Measurements from ENCODE around the gene MRPS14.
A peak's percentile ranks its signal among the peaks of the same experiment; 100 is the strongest.

MRPS14 gene

DNA sequence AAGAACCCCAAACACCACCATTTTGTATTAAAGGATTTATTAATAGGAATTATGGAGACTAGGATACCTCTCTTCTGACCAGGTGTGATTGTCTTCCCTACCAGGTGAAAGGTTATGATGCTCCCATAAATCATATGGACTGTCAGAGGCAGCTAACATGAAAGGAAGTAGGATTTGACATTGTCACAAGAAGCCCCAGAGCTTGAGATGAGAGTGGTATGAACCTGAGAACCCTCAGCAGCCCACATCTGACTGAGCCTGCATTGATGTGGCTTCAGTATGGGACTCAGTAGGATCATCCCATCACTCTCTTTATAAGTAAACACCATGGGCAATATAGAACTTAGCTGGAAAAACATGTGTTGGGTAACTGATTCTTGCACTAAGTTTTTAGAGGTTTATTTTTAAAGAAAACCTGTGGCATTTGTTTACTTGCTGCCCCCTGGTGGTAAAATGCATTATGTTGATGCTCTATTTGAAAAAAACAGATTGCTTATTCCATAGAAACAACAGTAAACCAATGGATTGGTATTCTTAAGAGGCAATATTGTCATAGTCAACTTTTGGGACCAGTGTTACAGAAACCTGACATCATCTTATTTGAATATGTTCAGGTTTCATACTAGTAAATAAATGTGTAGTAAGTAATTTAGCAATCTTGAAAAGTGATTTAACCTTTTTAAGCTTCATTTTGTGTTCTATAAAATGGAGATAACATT lies 40.1 kb downstream of the MRPS14 start:
- DNase-seq: peak; percentile 74

DNA sequence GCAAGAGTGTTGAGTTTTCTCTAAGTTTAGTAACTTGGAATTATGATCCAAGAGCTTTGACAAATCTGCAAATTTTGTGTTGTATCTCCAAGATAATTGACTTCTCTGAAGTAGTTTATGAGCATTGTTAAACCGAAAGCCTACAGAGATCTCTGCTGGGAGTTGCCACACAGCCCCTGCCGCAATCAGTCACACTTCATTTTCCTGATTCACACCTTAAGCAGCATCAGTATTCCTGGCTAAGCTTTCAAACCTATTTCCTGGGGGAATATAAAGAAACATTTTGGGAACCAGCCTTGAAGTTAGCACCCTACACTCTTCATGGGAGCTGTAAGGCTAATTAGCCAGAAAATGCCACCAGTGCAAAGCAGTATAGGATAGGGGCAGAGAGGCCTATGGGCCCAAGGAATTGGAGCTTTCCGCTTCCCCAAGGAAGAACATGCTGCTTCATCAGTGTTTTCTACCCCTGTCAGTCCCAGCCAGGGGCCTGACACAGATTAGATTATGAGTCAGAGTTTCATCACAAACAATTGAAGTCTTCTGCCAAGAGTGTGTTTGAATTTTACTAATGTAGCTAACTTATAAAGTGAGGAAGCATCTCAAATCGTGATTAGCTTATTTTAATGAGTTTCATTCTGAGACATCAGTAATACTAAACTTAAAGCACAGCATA lies 46.7 kb downstream of the MRPS14 start:
- DNase-seq: no peak

DNA sequence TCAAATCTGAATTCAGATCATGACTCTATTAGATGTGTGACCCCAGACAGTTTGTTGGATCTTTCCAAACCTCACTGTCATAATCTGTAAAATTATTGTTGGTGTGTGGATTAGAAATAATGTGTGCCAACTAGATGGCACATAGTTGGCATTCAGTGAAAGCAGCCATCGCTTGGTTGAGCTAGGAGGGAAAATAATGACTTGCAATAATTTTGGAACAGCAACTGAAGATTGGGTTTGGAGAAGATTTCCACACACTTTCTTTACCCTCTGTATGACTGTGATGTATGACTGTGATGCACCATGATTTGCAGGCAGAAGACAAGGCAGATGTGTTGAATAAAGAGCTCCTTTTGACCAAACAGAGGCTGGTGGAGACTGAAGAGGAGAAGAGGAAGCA lies 47.5 kb downstream of the MRPS14 start:
- DNase-seq: no peak

DNA sequence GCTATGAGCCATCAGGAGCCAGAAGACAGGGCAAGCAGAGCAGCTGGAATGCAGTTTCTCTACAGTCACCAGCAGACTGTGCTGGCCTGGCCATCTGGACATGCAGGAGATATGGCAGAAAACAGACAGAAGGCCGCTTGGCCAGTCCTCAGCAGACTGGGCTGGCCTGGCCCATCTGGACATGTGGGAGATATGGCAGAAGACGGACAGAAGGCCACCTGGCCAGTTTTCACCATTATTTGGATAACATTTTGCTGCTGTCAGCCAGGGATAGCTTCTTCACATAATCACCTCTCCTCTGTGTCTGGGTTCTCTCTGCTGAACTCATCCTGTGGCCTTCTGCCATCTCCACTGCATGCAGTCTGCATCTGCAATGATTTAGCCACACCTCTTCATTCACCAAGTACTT lies 48.5 kb downstream of the MRPS14 start:
- no peak for DNase-seq

DNA sequence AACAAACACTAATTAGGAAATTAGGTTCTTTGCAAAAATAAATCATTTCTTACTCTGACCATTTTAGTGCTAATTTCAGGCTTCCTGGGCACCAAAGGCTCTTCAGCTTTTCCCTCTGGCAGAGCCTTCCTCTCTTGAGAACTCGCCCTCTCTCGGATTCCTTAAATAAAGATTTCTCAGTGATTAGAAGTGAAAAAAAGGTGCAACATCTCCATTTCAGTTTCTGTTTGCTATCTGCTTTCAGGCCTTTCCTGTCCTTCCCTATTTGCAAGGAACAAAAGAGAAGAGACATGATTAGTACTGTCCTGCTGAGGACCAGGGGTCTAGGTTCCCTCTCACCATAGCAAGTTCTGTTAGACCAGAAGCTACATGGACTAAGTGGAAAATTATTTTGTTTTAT lies 51.3 kb downstream of the MRPS14 start:
- DNase-seq: no peak

DNA sequence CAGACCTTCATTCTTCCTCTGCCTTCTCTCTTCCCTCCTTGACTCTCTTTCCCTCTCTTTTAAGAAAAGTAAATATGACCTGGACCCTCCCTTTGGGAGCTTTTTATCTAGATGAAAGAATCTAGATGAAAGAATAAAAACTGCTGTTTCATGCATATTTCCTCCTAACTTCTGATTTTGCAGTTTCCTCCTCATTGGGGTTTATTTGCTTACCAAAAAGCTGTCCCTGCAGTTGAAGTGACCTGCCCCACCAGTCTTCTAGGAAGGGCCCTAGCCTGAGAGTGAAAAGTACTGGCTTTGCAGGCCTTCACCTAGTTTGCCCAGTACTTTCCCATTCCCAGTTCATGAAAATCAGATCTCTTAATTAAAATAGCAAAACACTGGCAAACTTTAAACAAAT lies 51.8 kb downstream of the MRPS14 start:
- DNase-seq: no peak

DNA sequence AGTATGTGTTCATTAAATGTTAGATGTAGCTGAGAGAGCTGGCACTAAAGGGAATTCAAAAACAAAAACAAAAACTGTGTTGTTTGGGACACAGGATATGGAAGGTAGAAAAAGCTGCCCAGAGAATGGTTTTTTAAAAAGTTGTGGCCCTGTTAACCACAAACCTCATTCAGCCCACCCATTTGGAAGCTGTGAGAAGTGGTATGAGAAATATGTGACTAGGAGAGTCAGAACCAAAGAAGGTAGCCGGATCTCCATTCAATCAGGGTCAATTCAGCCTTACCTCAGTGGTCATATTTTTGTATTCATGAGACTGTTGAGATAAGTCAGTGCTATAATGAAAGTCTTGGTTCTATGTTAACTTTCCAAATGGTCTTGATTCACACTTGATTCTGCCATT lies 53.2 kb downstream of the MRPS14 start:
- peak; percentile 37 for DNase-seq

DNA sequence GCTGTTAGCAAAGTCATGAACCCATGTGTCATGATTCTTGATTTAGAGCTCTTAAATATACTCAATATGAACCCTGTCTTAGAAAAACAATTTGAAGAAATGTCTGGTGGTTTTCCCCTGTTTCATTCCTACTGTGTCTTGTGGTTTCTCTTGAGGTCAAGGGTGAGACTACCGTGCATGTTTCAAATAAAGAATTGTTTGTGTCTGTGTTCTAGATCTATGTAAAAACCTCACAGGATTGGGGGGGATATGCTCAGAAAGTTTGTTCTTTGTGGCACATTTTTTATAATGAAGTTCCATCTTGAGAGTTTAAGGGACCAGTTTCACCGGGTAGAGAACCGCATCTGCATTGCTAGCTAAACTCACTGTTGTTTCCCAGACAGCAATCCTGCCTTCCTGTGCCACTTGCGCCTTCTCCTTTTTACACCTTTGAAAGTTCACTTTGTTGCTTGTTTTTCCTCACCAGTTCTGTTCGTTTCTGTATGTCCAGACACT lies 54.4 kb downstream of the MRPS14 start:
- peak; percentile 82 for DNase-seq

DNA sequence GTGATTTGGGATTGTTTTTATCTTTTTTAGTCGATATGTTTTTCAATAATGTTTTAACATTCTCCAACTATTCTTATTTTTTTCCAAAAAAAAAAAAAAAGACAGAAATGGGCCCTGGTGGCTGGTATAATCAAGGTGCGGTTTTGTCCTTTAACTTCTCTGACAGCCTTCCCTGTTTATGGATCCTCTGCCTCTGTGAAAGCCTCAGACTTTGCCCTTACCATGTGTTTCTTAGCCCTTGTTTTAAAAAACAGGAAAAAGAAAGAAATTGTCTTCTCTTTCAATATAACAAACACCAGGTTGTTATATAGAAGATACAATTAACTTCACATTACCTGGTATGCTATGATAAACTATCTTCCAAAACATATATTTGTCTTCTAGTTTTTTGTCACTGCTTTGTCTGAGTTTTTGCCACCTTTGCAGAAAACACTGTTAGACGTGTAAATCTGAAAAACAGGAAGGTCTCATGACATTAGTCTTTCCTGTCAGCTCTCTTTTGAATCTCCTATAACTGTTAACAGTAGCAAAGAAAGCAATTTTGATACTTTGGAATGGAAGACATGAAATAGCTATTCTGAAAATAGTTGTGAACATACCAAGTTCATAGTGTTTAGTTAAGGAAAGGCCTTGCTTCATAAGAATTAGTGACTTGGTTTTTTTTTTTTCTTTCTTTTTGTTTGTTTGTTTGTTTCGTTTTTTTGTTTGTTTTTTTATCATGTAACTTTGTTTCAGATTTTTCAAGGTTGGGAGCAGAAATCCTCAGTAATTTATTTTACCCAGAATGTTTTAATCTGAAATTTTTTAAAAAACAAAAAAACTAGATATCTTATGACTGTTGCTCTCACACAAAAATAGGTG lies 55.1 kb downstream of the MRPS14 start:
- DNase-seq: peak; percentile 63

DNA sequence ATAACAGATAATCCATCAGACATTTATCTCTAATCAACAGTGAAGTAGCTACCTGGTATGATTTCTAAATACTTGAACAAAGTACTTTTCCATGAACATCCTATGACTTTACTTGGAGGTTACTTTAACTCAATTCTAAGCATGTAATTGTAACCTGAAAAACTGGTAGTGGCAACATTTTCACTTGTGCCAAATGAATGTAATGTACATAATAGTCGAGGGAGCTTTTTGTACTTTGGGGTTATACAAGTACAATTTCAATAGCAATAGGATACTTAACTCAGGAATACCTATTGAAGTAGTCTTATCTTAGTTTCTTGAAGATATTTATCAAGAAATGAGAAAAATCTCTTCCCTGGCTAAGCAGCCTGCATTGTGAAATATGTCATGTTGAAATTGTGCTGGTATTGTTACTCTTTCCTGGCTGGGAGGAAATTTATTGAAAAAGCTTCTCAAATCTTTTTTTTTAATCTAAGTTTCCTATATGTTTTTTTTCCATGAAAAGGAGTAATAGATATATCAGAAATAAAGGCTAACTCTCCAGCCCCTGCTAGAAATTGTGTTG lies 57.1 kb downstream of the MRPS14 start:
- DNase-seq: no peak

DNA sequence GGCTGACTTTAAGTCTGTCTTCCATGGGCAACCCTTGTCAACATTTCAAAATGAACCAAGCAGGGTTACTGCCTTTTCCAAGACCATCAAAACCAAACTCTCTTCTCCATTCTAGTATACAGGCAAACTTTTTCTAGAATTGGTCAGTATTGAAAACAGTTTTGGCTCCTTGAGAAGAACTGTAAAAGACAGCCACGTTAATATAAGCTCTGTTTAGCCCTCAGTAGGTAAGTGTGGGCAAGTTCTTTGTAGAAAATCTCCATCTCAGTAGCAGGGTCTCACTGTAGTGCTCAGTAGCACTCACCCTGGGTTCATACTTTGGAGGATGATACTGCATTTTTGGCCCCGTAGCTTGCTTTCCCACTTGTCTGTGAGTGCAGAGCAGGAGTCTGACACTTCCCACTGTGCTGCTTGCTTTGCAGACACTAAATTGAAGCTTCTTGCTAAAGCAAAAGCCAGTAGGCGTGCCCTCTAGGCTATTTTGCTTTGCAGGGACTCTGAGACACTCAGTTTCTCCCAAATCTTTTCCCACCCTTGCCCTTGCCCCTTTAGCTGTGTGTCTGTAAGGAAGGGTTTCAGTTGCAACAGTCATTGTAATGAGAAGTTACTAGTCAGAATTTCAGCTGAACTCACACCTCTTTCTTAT lies 57.7 kb downstream of the MRPS14 start:
- DNase-seq: peak; percentile 33

DNA sequence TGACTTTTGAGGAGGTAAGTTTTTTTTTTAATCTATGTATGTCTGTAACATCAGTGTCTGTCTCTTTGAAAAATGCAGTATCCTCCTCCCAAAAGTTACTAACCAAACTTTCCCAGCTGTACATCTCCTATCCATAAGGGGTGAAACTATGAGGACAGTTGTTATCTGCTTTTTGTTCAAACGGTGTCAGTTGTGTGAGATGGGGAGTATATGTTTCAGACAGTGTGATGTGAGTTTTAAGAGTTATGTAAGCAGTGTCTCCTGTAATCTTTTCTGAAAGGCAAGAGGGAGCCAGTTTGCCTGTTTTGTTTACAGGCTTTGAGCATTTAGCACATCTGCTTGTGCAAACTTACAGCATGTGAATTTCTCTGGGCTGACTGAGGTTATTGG lies 58.3 kb downstream of the MRPS14 start:
- DNase-seq: peak; percentile 60

DNA sequence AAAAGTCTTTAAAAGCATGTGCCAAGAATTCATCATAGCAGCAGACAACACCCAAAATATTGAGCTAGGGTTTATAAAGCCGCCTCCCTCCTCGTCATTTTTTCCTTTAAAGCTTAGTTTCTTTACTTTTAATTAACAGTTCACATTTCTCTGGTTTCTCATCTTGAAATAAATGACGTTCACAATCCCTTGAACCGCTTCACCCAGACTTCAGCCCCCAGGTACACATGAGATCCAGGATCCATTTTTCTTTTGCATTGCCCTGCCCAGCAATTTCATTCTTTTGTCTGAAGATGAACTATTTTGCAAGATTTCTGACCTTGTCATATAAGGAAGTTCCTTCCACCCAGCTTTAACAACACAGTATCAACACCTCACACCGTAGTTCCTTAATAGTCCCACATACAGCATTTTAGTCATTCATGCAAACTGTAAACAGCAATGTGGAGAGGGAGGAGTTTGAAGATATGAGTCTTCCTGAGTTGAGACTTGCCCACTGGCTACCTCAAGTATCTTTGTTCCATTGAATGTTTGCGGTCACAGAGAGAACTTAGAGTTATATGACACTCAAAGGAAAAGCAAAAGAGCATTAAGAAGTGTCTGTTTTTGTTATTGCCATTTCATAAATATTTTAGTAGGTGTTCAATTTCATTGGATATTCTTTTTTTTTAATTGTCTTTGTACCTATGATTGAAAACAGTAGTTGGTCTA lies 58.8 kb downstream of the MRPS14 start:
- peak; percentile 75 for DNase-seq

DNA sequence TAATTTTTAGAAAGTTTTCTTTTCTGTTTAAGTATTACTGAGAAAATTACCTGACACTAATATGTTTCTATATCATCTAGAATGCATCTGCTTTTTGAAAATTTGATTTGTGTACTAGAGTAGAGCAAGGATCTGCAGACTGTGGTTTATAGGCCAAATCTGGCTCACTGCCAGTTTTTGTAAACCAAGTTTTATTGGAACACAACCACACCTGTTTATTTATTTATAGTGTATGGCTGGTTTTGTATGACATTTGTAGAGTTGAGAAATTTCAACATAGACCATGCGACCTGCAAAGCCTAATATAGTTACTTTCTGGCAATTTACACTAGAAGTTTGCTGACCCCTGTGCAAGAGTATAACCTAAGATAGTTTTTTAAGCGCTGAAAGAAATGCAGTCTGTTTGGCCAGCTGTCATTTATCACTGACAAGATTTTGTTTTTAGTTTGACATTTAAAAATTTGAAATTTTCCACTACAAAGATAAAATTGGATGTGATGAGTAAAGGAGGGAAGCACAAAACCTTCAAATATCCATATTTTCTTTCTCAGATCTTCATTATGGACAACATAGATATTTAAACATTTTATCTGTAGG lies 59.6 kb downstream of the MRPS14 start:
- DNase-seq: peak; percentile 36
